Osteoblast (primary cell): ENCODE results near the gene ITPR1. TPM values are rescaled to one million over a fixed set of nuclear protein-coding genes. Genes with fewer than 3 reads are reported as not detected.

Experiments
- DNase-seq: peaks from one replicate; pipeline ENCODE4 v3.0.0; 2011; ENCODE audit warnings: low spot score, mixed read lengths; ENCODE audit not compliant: insufficient read length; ENCODE audit errors: missing footprints
- H2AFZ ChIP-seq: 2 replicates; pipeline ENCODE4 v1.6.0; 2011; ENCODE audit warnings: mild to moderate bottlenecking, low read length
- H3K27ac ChIP-seq: 2 replicates; pipeline ENCODE4 v1.5.1; 2011; ENCODE audit warnings: mild to moderate bottlenecking, low read depth, low read length, moderate library complexity
- H3K27me3 ChIP-seq: 2 replicates; pipeline ENCODE4 v1.6.0; 2012; ENCODE audit warnings: mild to moderate bottlenecking, control low read depth, inconsistent platforms, low read length, moderate library complexity; ENCODE audit not compliant: insufficient read depth
- H3K36me3 ChIP-seq: 2 replicates; pipeline ENCODE4 v1.5.1; 2011; ENCODE audit warnings: mild to moderate bottlenecking, low read length, control low read depth, moderate library complexity; ENCODE audit not compliant: insufficient read depth
- H3K4me1 ChIP-seq: 2 replicates; pipeline ENCODE4 v1.5.1; 2011; ENCODE audit warnings: mild to moderate bottlenecking, low read length, control low read depth, moderate library complexity; ENCODE audit not compliant: insufficient read depth
- H3K4me2 ChIP-seq: 2 replicates; pipeline ENCODE4 v1.6.0; 2011; ENCODE audit warnings: mild to moderate bottlenecking, low read length; ENCODE audit not compliant: insufficient read depth
- H3K4me3 ChIP-seq: fragments of 200-600 bp; sonication (generic); 3 replicates; pipeline ENCODE4 v1.5.1; 2012; ENCODE audit warnings: mild to moderate bottlenecking, low read length, inconsistent platforms; ENCODE audit not compliant: insufficient read depth
- H3K79me2 ChIP-seq: 2 replicates; pipeline ENCODE4 v1.6.0; 2012; ENCODE audit warnings: mild to moderate bottlenecking, low read length, control low read depth, inconsistent platforms; ENCODE audit not compliant: insufficient read depth
- H3K9me3 ChIP-seq: 2 replicates; pipeline ENCODE4 v1.5.1; 2011; ENCODE audit warnings: low read depth, low read length, control low read depth
- H4K20me1 ChIP-seq: 2 replicates; pipeline ENCODE4 v1.6.0; 2012; ENCODE audit warnings: mild to moderate bottlenecking, low read length, control low read depth; ENCODE audit not compliant: insufficient read depth
- total RNA-seq: library from RNA; depleted of rRNA; stranded (reverse); fragments of >200 nt; gene quantifications from 2 replicates; pipeline ENCODE4 v1.2.3, GENCODE V29; 2012
- TF ChIP-seq, protein P1 (sequence below): IDR thresholded peaks from 2 replicates; pipeline ENCODE4 v1.5.1; 2011; ENCODE audit warnings: mild to moderate bottlenecking, low read depth, low read length, moderate library complexity; ENCODE audit errors: extremely low read depth

Gene ITPR1
- total RNA-seq, 1 donor, result 16.6 TPM

DNA sequence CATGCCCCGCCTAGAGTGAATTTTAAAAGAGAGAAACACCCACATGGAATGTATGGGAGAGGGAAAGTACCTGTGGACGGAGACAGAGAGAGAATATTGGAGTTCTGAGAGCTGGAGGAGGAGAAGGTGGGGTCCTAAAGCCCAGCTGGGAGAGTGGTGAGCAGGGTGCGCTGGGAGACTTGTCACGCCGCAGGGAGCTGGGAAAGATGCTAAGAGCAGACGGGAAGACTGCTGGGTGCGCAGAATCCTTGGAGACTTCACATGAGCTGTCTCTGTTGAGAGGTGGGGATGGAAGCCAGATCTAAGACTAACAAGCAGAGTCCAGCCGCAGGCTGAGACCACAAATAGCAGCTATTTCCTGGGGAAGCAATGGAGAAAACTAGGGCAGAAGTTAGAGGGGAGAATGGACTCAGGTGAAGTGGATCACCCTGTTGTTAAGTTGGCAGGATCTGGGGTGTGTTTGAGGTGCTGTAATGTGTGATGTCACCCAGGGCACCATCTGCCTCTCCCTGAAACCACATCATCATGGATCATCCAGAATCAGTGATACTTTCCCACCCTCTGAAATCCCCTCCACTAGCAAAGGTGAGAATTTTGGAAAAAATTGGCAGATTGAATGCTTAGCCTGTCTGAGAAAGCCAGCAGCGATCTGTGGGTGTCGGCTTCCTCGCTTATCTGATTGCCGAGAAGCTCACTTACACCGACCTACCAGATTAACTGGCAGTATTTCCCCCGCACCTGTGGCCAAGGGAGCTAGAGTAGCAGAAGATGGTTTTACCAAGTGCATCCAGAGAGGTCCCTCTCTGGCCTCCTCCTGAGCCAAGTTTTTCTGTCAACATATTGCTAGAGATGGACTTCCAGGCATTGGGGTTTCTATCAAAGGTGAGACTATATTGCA, 311.3 kb downstream of the ITPR1 start:
- Histone ChIP-seq H3K27me3 (no peaks in the 10 kb centered on the region), H3K4me1 (no peaks in the 10 kb centered on the region), H3K27ac (no peak overlapping the region), H3K36me3 (no peaks in the 10 kb centered on the region), H2AFZ (no peak overlapping the region), H3K4me2 (no peak overlapping the region), H3K4me3 (no peak overlapping the region), H4K20me1 (no peaks in the 10 kb centered on the region), H3K9me3 (no peaks in the 10 kb centered on the region), H3K79me2 (no peaks in the 10 kb centered on the region)
- no peak for DNase-seq
- TF ChIP-seq, protein P1, sequence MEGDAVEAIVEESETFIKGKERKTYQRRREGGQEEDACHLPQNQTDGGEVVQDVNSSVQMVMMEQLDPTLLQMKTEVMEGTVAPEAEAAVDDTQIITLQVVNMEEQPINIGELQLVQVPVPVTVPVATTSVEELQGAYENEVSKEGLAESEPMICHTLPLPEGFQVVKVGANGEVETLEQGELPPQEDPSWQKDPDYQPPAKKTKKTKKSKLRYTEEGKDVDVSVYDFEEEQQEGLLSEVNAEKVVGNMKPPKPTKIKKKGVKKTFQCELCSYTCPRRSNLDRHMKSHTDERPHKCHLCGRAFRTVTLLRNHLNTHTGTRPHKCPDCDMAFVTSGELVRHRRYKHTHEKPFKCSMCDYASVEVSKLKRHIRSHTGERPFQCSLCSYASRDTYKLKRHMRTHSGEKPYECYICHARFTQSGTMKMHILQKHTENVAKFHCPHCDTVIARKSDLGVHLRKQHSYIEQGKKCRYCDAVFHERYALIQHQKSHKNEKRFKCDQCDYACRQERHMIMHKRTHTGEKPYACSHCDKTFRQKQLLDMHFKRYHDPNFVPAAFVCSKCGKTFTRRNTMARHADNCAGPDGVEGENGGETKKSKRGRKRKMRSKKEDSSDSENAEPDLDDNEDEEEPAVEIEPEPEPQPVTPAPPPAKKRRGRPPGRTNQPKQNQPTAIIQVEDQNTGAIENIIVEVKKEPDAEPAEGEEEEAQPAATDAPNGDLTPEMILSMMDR, result no peak

DNA sequence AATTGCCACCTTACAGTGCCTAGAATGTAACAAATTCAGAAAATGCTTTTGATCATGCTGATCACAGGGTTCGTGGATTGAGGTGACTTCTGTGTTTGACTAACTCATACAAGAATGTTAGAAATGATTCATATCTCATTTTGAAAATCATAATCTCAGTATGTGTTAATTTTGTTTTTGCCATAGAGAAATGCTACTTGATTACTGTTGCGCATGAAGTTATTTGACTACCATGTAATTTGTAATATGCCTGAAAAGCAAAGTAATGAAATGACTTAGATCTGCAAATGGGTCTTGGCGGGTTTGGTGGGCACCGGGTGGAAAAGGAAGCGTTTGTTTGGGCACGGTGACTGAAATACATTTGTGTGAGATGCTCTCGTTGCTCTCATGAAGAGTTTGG, 312.5 kb downstream of the ITPR1 start:
- no peak overlapping the region for H2AFZ ChIP-seq
- H3K4me3 ChIP-seq, result no peak overlapping the region
- DNase-seq, result no peak
- TF ChIP-seq, protein P1, result no peak
- no peaks in the 10 kb centered on the region for H3K9me3 ChIP-seq
- no peaks in the 10 kb centered on the region for H3K4me1 ChIP-seq
- H3K4me2 ChIP-seq, result no peak overlapping the region
- no peaks in the 10 kb centered on the region for H3K36me3 ChIP-seq
- H3K27ac ChIP-seq, result no peak overlapping the region
- no peaks in the 10 kb centered on the region for H4K20me1 ChIP-seq
- no peaks in the 10 kb centered on the region for H3K79me2 ChIP-seq
- H3K27me3 ChIP-seq, result no peaks in the 10 kb centered on the region

DNA sequence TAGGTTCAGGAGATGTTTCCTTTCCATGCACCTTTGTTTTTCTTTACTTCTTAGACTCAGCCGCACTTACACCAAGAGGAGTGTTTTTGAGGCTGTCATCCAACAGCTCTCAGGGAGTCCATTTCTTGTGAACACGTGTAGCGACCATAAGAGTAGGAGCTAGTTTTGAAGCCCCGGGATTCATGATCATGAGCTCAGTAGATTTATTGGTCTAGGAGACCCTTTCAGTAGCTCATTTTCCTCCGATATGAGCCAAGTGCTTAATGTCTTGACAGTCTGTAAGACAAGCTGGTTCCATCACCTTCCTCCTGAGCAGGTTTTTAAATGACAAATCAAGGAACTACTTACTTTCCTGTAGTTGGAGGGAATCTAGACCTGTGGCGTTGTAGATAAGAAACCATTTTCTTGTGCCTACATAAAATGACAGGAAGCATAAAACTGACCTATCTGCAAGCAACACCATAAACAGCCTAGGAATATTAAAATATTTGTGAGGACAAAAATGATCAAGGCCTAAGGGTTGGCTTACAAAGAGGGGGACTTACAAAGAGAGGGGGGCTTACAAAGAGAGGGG, 313.5 kb downstream of the ITPR1 start:
- no peak overlapping the region for H3K4me3 ChIP-seq
- no peak overlapping the region for H3K4me2 ChIP-seq
- TF ChIP-seq, protein P1, result no peak
- H3K4me1 ChIP-seq, result no peaks in the 10 kb centered on the region
- H3K27me3 ChIP-seq, result no peaks in the 10 kb centered on the region
- no peaks in the 10 kb centered on the region for H3K9me3 ChIP-seq
- H3K36me3 ChIP-seq, result no peaks in the 10 kb centered on the region
- no peak overlapping the region for H3K27ac ChIP-seq
- H4K20me1 ChIP-seq, result no peaks in the 10 kb centered on the region
- DNase-seq, result no peak
- no peaks in the 10 kb centered on the region for H3K79me2 ChIP-seq
- H2AFZ ChIP-seq, result no peak overlapping the region
